Muscle layer of duodenum (tissue), 2 donors: ENCODE results near the gene ARL8A.
"Not testable (repeated sequence)": the region's sequence is repeated elsewhere in the genome, so short reads cannot be mapped to it uniquely, and the experiment has no call there.

ENCODE experiments used
- H3K27ac ChIP-seq: one replicate; pipeline ENCODE4 v1.7.0; 2013; ENCODE audit warnings: mild to moderate bottlenecking, low read length
- H3K27me3 ChIP-seq: one replicate; pipeline ENCODE4 v1.7.0; 2013; ENCODE audit warnings: low read depth, mild to moderate bottlenecking, control low read depth, low read length
- H3K36me3 ChIP-seq, 2 donors: one replicate each; pipeline ENCODE4 v1.7.0; 2013; ENCODE audit warnings: low read length in 2 of 2, control low read depth in 1 of 2, mild to moderate bottlenecking in 1 of 2; ENCODE audit not compliant: insufficient read depth in 2 of 2, control insufficient read depth in 1 of 2
- H3K4me1 ChIP-seq, 2 donors: one replicate each; pipeline ENCODE4 v1.7.0; 2013; ENCODE audit warnings: low read length in 2 of 2, mild to moderate bottlenecking in 2 of 2, control low read depth in 1 of 2, moderate library complexity in 1 of 2; ENCODE audit not compliant: insufficient read depth in 2 of 2, control insufficient read depth in 1 of 2
- H3K4me3 ChIP-seq, 2 donors: one replicate each; pipeline ENCODE4 v1.7.0; 2013; ENCODE audit warnings: low read length in 2 of 2, low read depth in 1 of 2, mild to moderate bottlenecking in 1 of 2
- H3K9me3 ChIP-seq, 2 donors: one replicate each; pipeline ENCODE4 v1.7.0; 2013; ENCODE audit warnings: low read length in 2 of 2, control low read depth in 1 of 2, mild to moderate bottlenecking in 1 of 2; ENCODE audit not compliant: control insufficient read depth in 1 of 2
- donor health status: healthy.

The ARL8A gene

DNA sequence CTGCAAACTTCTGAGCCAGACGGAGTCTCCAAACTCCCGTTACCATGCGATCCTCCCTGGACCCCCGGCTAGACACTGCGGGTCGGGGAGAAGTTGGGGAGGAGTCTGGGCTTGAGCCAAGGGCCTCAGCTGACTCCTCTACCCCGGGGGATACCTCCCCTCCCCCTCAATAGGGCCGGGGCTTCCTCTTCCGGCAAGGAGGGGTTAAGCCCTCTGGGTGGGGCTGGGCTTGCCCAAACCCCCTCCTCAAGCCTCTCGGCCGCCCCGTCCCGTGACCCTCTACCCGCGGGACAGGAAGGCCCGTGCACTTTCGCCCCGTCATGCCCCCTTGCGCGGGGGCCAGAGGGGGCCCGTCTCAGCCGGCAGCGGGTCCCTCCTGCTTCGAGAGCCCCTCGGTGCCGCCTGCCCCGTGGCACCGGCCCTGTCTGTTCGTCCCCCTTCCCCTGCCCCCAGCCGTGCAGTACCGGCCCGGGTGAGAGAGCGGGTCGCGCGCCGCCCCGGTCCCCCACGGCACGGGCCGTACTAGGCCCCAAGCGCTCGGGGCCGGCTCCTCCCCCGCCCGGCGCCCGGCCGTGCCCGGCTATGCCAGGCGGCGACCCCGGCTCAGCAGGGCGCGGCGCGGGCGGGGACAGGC lies 652 bp downstream of the ARL8A start:
- Histone ChIP-seq H3K4me3 (peak overlapping the region; percentile 94), H3K27me3 (no peaks in the 10 kb centered on the region), H3K9me3 (no peaks in the 10 kb centered on the region), H3K4me1 (peaks cover 5 to 27% of the 10 kb centered on the region in 2 donors), H3K27ac (peak overlapping the region; percentile 81), H3K36me3 (no peaks in the 10 kb centered on the region)

DNA sequence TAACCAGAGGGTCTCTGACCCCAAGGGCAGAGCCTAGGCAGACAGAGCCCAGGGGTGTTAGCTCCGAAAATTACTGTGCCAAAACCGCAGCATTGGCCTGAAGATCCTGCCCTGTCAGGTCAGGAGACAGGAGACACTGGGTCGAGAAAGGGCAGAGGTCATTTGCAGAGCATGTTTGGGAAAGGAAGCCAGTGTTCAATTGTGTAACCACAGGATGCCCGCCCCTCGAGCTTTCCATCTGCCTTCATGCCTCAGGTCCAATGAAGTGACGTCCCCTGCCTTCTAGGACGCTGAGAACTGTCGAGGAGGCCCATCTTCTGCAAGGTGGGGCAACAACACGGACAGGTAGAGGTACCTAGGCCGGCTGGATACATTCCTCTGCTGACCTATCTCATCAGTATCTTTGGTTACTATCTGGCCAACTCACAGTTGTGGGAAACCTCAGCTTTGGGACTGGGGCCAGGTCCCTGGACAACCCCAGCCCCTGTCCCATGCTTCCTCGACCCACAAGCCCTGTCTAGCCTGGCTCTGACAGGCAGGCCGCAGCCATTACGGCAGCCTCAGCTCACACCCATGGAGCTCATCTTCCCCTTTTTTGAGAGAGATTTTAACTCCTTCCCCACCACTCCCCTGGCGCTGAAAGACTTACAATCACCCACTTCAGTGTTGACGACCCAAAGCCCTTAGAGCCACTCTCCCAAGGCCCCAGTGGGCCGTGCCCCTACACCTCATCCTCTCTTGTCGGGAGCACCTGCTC lies 1.3 kb downstream of the ARL8A start:
- Histone ChIP-seq H3K4me1 (peaks cover 5 to 27% of the 10 kb centered on the region in 2 donors), H3K36me3 (peaks cover 0 to 4% of the 10 kb centered on the region in 2 donors), H3K9me3 (no peaks in the 10 kb centered on the region), H3K4me3 (peak overlapping the region; percentile 94), H3K27ac (peak overlapping the region; percentile 81), H3K27me3 (no peaks in the 10 kb centered on the region)

- peaks cover 6 to 12% of the 10 kb centered on the region in 2 donors for H3K36me3 ChIP-seq
- H3K4me1 ChIP-seq, result peaks cover 5 to 27% of the 10 kb centered on the region in 2 donors
- H3K27ac ChIP-seq, H3K27me3 ChIP-seq, H3K4me3 ChIP-seq, H3K9me3 ChIP-seq: not testable (repeated sequence)
These were observed 3.1 kb downstream of the ARL8A start for GRCh38 chr1:202141468-202141867.

- no peak overlapping the region for H3K4me3 ChIP-seq
- no peak overlapping the region for H3K27ac ChIP-seq
- no peaks in the 10 kb centered on the region for H3K27me3 ChIP-seq
- peaks cover 6 to 14% of the 10 kb centered on the region in 2 donors for H3K36me3 ChIP-seq
- peaks cover 5 to 27% of the 10 kb centered on the region in 2 donors for H3K4me1 ChIP-seq
- H3K9me3 ChIP-seq, result no peaks in the 10 kb centered on the region
These were observed 3.7 kb downstream of the ARL8A start for GRCh38 chr1:202140833-202141232.

DNA sequence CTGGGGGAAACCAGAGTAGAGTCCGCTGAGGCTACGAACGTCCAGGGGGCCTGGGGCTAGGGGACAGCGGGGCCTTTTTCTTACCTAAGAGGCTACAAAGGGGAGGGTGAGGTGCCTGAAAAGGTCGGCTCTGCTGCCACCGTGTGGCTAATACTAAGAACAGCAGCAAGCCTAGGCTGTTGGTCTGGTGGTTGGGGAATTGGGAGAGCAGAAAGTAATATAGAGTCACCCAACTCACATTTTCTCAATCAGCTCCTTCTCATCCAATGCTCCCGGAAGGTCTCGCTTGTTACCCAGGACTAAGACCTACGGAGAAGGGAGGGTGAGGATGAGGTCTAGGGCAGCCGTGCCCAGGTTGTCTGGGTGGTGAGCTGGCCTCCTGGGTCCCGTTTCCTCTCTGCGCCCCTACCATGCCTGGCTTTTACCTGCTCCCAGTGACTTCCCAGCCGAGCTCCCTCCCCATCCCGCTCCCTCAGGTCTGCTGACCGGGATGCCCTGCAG lies 9.3 kb downstream of the ARL8A start:
- peaks cover 15 to 32% of the 10 kb centered on the region in 2 donors for H3K4me1 ChIP-seq
- no peak overlapping the region for H3K27ac ChIP-seq
- peaks cover 12 to 33% of the 10 kb centered on the region in 2 donors for H3K36me3 ChIP-seq

DNA sequence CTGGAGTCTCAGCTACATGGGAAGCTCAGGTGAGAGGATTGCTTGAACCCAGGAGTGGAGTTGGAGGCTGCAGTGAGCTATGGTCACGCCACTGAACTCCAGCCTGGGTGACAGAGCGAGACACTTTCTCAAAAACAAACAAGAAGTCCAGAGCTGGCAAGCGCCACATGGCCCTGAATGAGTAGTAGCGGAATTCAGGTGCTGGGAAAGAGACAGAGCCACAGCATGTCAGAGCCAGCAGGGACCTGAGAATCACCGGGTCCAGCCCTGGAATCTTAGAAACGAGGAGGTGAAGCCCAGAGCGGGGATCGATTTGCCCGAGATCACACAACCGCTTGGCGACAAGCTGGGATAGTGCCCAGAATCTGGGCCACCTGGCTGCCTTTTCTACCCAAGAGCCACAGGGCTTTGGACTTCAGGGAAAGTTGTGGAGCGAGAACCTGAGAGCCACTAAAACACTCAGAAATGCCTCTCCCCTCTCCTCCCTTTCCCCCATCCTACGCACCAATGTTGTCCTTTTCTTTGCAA lies 9.8 kb downstream of the ARL8A start:
- Histone ChIP-seq H3K9me3 (no peaks in the 10 kb centered on the region), H3K4me3 (no peak overlapping the region), H3K4me1 (peaks cover 15 to 31% of the 10 kb centered on the region in 2 donors), H3K36me3 (peaks cover 12 to 33% of the 10 kb centered on the region in 2 donors), H3K27me3 (no peaks in the 10 kb centered on the region), H3K27ac (no peak overlapping the region)

More for the DNA sequence above, 9.3 kb downstream of the ARL8A start:
- H3K27me3 ChIP-seq, result no peaks in the 10 kb centered on the region
- H3K4me3 ChIP-seq, result no peak overlapping the region
- H3K9me3 ChIP-seq, result no peaks in the 10 kb centered on the region

- peaks cover 19 to 31% of the 10 kb centered on the region in 2 donors for H3K4me1 ChIP-seq
- H3K4me3 ChIP-seq, result no peak overlapping the region
- no peak overlapping the region for H3K27ac ChIP-seq
- no peaks in the 10 kb centered on the region for H3K9me3 ChIP-seq
- H3K27me3 ChIP-seq, result no peaks in the 10 kb centered on the region
- H3K36me3 ChIP-seq, result peaks cover 12 to 33% of the 10 kb centered on the region in 2 donors
These were observed 10.5 kb downstream of the ARL8A start for GRCh38 chr1:202133989-202134388.

- no peaks in the 10 kb centered on the region for H3K27me3 ChIP-seq
- no peak overlapping the region for H3K4me3 ChIP-seq
- peaks cover 19 to 31% of the 10 kb centered on the region in 2 donors for H3K4me1 ChIP-seq
- no peaks in the 10 kb centered on the region for H3K9me3 ChIP-seq
- no peak overlapping the region for H3K27ac ChIP-seq
- peaks cover 12 to 32% of the 10 kb centered on the region in 2 donors for H3K36me3 ChIP-seq
These were observed 11.0 kb downstream of the ARL8A start for GRCh38 chr1:202133496-202133895.

DNA sequence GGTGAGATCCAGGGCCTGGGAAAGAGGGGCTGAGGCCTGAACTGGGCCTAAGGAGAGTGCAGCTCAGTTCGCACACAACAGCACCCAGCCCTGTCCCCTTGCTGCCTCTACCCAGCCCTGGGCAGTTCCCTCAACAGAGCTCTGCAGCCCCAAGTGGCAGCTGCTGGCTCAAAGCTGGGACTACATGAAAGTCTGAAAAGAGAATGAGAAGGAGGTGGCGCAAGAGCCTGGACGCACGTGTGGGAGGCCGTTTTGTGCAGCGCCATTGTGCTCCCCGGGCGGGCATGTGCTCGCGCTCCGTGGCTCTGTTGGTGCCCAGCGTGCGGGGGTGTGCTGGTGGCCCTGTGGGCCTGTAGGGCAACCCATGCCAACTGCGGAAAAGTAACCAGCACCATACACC lies 11.5 kb downstream of the ARL8A start:
- H3K36me3 ChIP-seq, result peaks cover 12 to 27% of the 10 kb centered on the region in 2 donors
- no peaks in the 10 kb centered on the region for H3K9me3 ChIP-seq
- peaks cover 19 to 31% of the 10 kb centered on the region in 2 donors for H3K4me1 ChIP-seq
- no peaks in the 10 kb centered on the region for H3K27me3 ChIP-seq
- H3K4me3 ChIP-seq, result peak overlapping the region in 1 of 2 donors; percentile 37
- peak overlapping the region; percentile 79 for H3K27ac ChIP-seq

- Histone ChIP-seq H3K4me3 (peak overlapping the region in 1 of 2 donors; percentile 37), H3K27ac (peak overlapping the region; percentile 79), H3K27me3 (no peaks in the 10 kb centered on the region), H3K4me1 (peaks cover 19 to 31% of the 10 kb centered on the region in 2 donors), H3K36me3 (peaks cover 5 to 21% of the 10 kb centered on the region in 2 donors), H3K9me3 (no peaks in the 10 kb centered on the region)
These were observed 12.3 kb downstream of the ARL8A start for GRCh38 chr1:202131956-202132821.
